Memory B cell (primary cell): ENCODE data around the gene ZNF155.

ENCODE experiments used
- ATAC-seq: fragments of 150-1000 bp; cut with Tn5 transposase; 2 replicates; pipeline ENCODE4 v1.10.0; 2021; ENCODE audit warnings: low read depth, mild to moderate bottlenecking, moderate library complexity
- DNase-seq, 2 donors: peaks; one replicate each; pipeline ENCODE4 v3.0.0; 2022; ENCODE audit warnings: low spot score in 2 of 2
- H3K27ac Mint-ChIP-seq: one replicate; pipeline ENCODE4 v1.8.0; 2022; ENCODE audit warnings: mild to moderate bottlenecking, moderate library complexity, mixed read lengths
- H3K27me3 Mint-ChIP-seq: one replicate; pipeline ENCODE4 v1.8.0; 2022; ENCODE audit warnings: mixed read lengths
- H3K36me3 Mint-ChIP-seq: one replicate; pipeline ENCODE4 v1.8.0; 2022; ENCODE audit warnings: mild to moderate bottlenecking, mixed read lengths
- H3K4me1 Mint-ChIP-seq: one replicate; pipeline ENCODE4 v1.8.0; 2022; ENCODE audit warnings: mixed read lengths
- H3K4me3 Mint-ChIP-seq: one replicate; pipeline ENCODE4 v1.8.0; 2022; ENCODE audit warnings: mild to moderate bottlenecking, moderate library complexity, mixed read lengths
- H3K9me3 Mint-ChIP-seq: one replicate; pipeline ENCODE4 v1.8.0; 2022; ENCODE audit warnings: mixed read lengths

The ZNF155 gene

GRCh38 chr19:43976732-43977131, 7.3 kb upstream of the ZNF155 start:
- DNase-seq (no peak), ATAC-seq (no peak)
- Mint-ChIP-seq H3K9me3 (peaks cover 24% of the 10 kb centered on the region), H3K36me3 (peaks cover 5% of the 10 kb centered on the region), H3K4me1 (no peaks in the 10 kb centered on the region), H3K27me3 (no peaks in the 10 kb centered on the region), H3K4me3 (no peak overlapping the region), H3K27ac (no peak overlapping the region)

- H3K27me3 Mint-ChIP-seq: no peaks in the 10 kb centered on the region
- peak overlapping the region; percentile 96 for H3K4me3 Mint-ChIP-seq
- H3K27ac Mint-ChIP-seq: no peak overlapping the region
- peaks cover 8% of the 10 kb centered on the region for H3K36me3 Mint-ChIP-seq
- peaks cover 5% of the 10 kb centered on the region for H3K4me1 Mint-ChIP-seq
- DNase-seq: no peak
- peaks cover under 1% of the 10 kb centered on the region for H3K9me3 Mint-ChIP-seq
- peak; percentile 11 for ATAC-seq
Observed at GRCh38 chr19:43983544-43983911, 460 bp upstream of the ZNF155 start.

- Mint-ChIP-seq H3K4me3 (peak overlapping the region; percentile 96), H3K27me3 (no peaks in the 10 kb centered on the region), H3K27ac (peak overlapping the region; percentile 68), H3K9me3 (peaks cover 3% of the 10 kb centered on the region), H3K4me1 (peaks cover 5% of the 10 kb centered on the region), H3K36me3 (peaks cover 18% of the 10 kb centered on the region)
- DNase-seq (no peak), ATAC-seq (no peak)
Observed at GRCh38 chr19:43984687-43985000, 656 bp downstream of the ZNF155 start.

- Mint-ChIP-seq H3K27me3 (no peaks in the 10 kb centered on the region), H3K36me3 (peaks cover 39% of the 10 kb centered on the region), H3K4me3 (no peak overlapping the region), H3K9me3 (peaks cover 19% of the 10 kb centered on the region), H3K4me1 (peaks cover 9% of the 10 kb centered on the region), H3K27ac (no peak overlapping the region)
- ATAC-seq (no peak), DNase-seq (no peak)
Observed at GRCh38 chr19:43997631-43998290, 13.8 kb downstream of the ZNF155 start.

- no peaks in the 10 kb centered on the region for H3K27me3 Mint-ChIP-seq
- ATAC-seq: no peak
- H3K4me1 Mint-ChIP-seq: peaks cover 12% of the 10 kb centered on the region
- H3K36me3 Mint-ChIP-seq: peaks cover 25% of the 10 kb centered on the region
- H3K4me3 Mint-ChIP-seq: peak overlapping the region; percentile 99
- H3K27ac Mint-ChIP-seq: peak overlapping the region; percentile 89
- DNase-seq: no peak
- H3K9me3 Mint-ChIP-seq: peaks cover 14% of the 10 kb centered on the region
Observed at GRCh38 chr19:44002212-44002565, 18.2 kb downstream of the ZNF155 start.

- DNase-seq (peak; percentile 55 to 68), ATAC-seq (peak; percentile 97)
- peak within 1 kb of the TSS; percentile 89 for H3K27ac Mint-ChIP-seq
- no peaks in the 10 kb centered on the region for H3K27me3 Mint-ChIP-seq
- peaks cover 12% of the 10 kb centered on the region for H3K4me1 Mint-ChIP-seq
- H3K4me3 Mint-ChIP-seq: peak within 1 kb of the TSS; percentile 99
- peaks cover 29% of the 10 kb centered on the region for H3K36me3 Mint-ChIP-seq
- H3K9me3 Mint-ChIP-seq: peaks cover 20% of the 10 kb centered on the region
Observed at GRCh38 chr19:44002566-44003460, 18.8 kb downstream of the ZNF155 start, which contains the start of gene ZNF230. Gene ZNF230 (plus strand): TSS chr19:44002957. CDS start chr19:44007079, 4,122 bp downstream.

GRCh38 chr19:44003461-44004009, 19.5 kb downstream of the ZNF155 start:
- Mint-ChIP-seq H3K9me3 (peaks cover 17% of the 10 kb centered on the region), H3K27me3 (no peaks in the 10 kb centered on the region)

GRCh38 chr19:44005973-44006372, 22.0 kb downstream of the ZNF155 start:
- H3K4me1 Mint-ChIP-seq: peaks cover 12% of the 10 kb centered on the region
- H3K9me3 Mint-ChIP-seq: peaks cover 22% of the 10 kb centered on the region
- DNase-seq (no peak), ATAC-seq (no peak)
- no peaks in the 10 kb centered on the region for H3K27me3 Mint-ChIP-seq
- no peak overlapping the region for H3K27ac Mint-ChIP-seq
- H3K36me3 Mint-ChIP-seq: peaks cover 52% of the 10 kb centered on the region
- no peak overlapping the region for H3K4me3 Mint-ChIP-seq

More at GRCh38 chr19:44003461-44004009, 19.5 kb downstream of the ZNF155 start:
- DNase-seq (peak in 1 of 2 donors; percentile 20), ATAC-seq (no peak)
- H3K27ac Mint-ChIP-seq: peak overlapping the region; percentile 89
- peaks cover 31% of the 10 kb centered on the region for H3K36me3 Mint-ChIP-seq
- peak overlapping the region; percentile 99 for H3K4me3 Mint-ChIP-seq
- H3K4me1 Mint-ChIP-seq: peaks cover 12% of the 10 kb centered on the region

GRCh38 chr19:44007473-44007872, 23.5 kb downstream of the ZNF155 start:
- H3K4me1 Mint-ChIP-seq: peaks cover 5% of the 10 kb centered on the region
- no peaks in the 10 kb centered on the region for H3K27me3 Mint-ChIP-seq
- peaks cover 26% of the 10 kb centered on the region for H3K9me3 Mint-ChIP-seq
- no peak for DNase-seq
- H3K27ac Mint-ChIP-seq: no peak overlapping the region
- ATAC-seq: no peak
- no peak overlapping the region for H3K4me3 Mint-ChIP-seq
- H3K36me3 Mint-ChIP-seq: peaks cover 64% of the 10 kb centered on the region

GRCh38 chr19:44010468-44010867, 26.5 kb downstream of the ZNF155 start:
- no peaks in the 10 kb centered on the region for H3K4me1 Mint-ChIP-seq
- H3K9me3 Mint-ChIP-seq: peaks cover 31% of the 10 kb centered on the region
- no peak for ATAC-seq
- H3K27me3 Mint-ChIP-seq: no peaks in the 10 kb centered on the region
- no peak for DNase-seq
- H3K36me3 Mint-ChIP-seq: peaks cover 72% of the 10 kb centered on the region
- H3K27ac Mint-ChIP-seq: no peak overlapping the region
- H3K4me3 Mint-ChIP-seq: no peak overlapping the region

GRCh38 chr19:44019498-44019897, 35.5 kb downstream of the ZNF155 start:
- Mint-ChIP-seq H3K27ac (no peak overlapping the region), H3K4me1 (no peaks in the 10 kb centered on the region), H3K27me3 (peaks cover 13% of the 10 kb centered on the region), H3K36me3 (peaks cover 7% of the 10 kb centered on the region), H3K4me3 (no peak overlapping the region), H3K9me3 (peaks cover 30% of the 10 kb centered on the region)
- DNase-seq (no peak), ATAC-seq (no peak)

GRCh38 chr19:44021221-44021620, 37.2 kb downstream of the ZNF155 start:
- Mint-ChIP-seq H3K4me3 (no peak overlapping the region), H3K27me3 (peaks cover 13% of the 10 kb centered on the region), H3K27ac (no peak overlapping the region), H3K36me3 (peaks cover 13% of the 10 kb centered on the region), H3K4me1 (peaks cover 11% of the 10 kb centered on the region), H3K9me3 (peaks cover 30% of the 10 kb centered on the region)
- DNase-seq: no peak
- ATAC-seq: no peak

GRCh38 chr19:44024900-44025216, 40.9 kb downstream of the ZNF155 start:
- H3K27ac Mint-ChIP-seq: peak overlapping the region; percentile 79
- DNase-seq: no peak
- peaks cover 37% of the 10 kb centered on the region for H3K36me3 Mint-ChIP-seq
- H3K27me3 Mint-ChIP-seq: peaks cover under 1% of the 10 kb centered on the region
- H3K4me1 Mint-ChIP-seq: peaks cover 19% of the 10 kb centered on the region
- H3K4me3 Mint-ChIP-seq: peak overlapping the region; percentile 98
- ATAC-seq: no peak
- H3K9me3 Mint-ChIP-seq: peaks cover 27% of the 10 kb centered on the region

GRCh38 chr19:44025217-44025936, 41.4 kb downstream of the ZNF155 start, which contains the start of gene ZNF222:
Gene ZNF222 (plus strand): TSS chr19:44025379. CDS start chr19:44025437, 58 bp downstream.
- peak within 1 kb of the TSS; percentile 79 for H3K27ac Mint-ChIP-seq
- H3K4me1 Mint-ChIP-seq: peaks cover 19% of the 10 kb centered on the region
- H3K36me3 Mint-ChIP-seq: peaks cover 41% of the 10 kb centered on the region
- peak; percentile 100 for ATAC-seq
- peaks cover 22% of the 10 kb centered on the region for H3K9me3 Mint-ChIP-seq
- peak within 1 kb of the TSS; percentile 98 for H3K4me3 Mint-ChIP-seq
- peak; percentile 51 to 54 for DNase-seq
- no peaks in the 10 kb centered on the region for H3K27me3 Mint-ChIP-seq
